Kidney (tissue), 14 donors: ENCODE data around the gene CIAO3. TPM values are rescaled to one million over a fixed set of nuclear protein-coding genes. Genes with fewer than 3 reads are reported as not detected.

ENCODE experiments used
- DNase-seq, 5 donors: peaks; one replicate each; pipeline ENCODE4 v3.0.0-alpha.2; 2013 to 2020
- FAIRE-seq: peaks from 2 replicates; lab custom pipeline; 2012; peaks lifted over from hg19 to GRCh38; lab: Jason Lieb, UNC
- H3K27ac ChIP-seq, 2 donors: one replicate each; pipeline ENCODE4 v1.7.0; 2013; ENCODE audit warnings: low read depth in 2 of 2, low read length in 2 of 2, inconsistent platforms in 1 of 2
- H3K27me3 ChIP-seq: one replicate; pipeline ENCODE4 v1.7.1; 2013; ENCODE audit warnings: low read length, inconsistent platforms; ENCODE audit not compliant: control insufficient read depth, insufficient read depth
- H3K36me3 ChIP-seq, 3 donors: one replicate each; pipeline versions ENCODE4 v1.7.0 to v1.7.1; 2013; ENCODE audit warnings: low read length in 3 of 3, control low read depth in 1 of 3, inconsistent platforms in 1 of 3; ENCODE audit not compliant: insufficient read depth in 3 of 3, control insufficient read depth in 2 of 3
- H3K4me1 ChIP-seq, 3 donors: one replicate each; pipeline versions ENCODE4 v1.7.0 to v1.7.1; 2013; ENCODE audit warnings: low read length in 3 of 3, inconsistent platforms in 1 of 3, low read depth in 1 of 3; ENCODE audit not compliant: control insufficient read depth in 2 of 3, insufficient read depth in 2 of 3
- H3K4me3 ChIP-seq, 3 donors: one replicate each; pipeline versions ENCODE4 v1.7.0 to v1.8.1; 2013; ENCODE audit warnings: low read length in 3 of 3, control low read depth in 1 of 3, inconsistent platforms in 1 of 3
- H3K9ac ChIP-seq, 3 donors: one replicate each; pipeline versions ENCODE4 v1.7.0 to v1.7.1; 2013; ENCODE audit warnings: low read length in 3 of 3, control low read depth in 1 of 3, inconsistent platforms in 1 of 3
- H3K9me3 ChIP-seq, 3 donors: one replicate each; pipeline versions ENCODE4 v1.7.0 to v1.7.1; 2013; ENCODE audit warnings: low read length in 3 of 3, control low read depth in 1 of 3, inconsistent platforms in 1 of 3; ENCODE audit not compliant: control insufficient read depth in 2 of 3, insufficient read depth in 1 of 3
- CTCF ChIP-seq: IDR thresholded peaks from 3 replicates; pipeline ENCODE4 v1.5.1; 2012; ENCODE audit warnings: mild to moderate bottlenecking, moderate library complexity, borderline replicate concordance; ENCODE audit not compliant: insufficient read depth; ENCODE audit errors: extremely low read depth
- intact Hi-C: fragments of 100-400 bp; cut with DNase I; formaldehyde crosslinking; loops from one replicate; pipeline ENCODE4 v1.11.1; 2022
- polyA plus RNA-seq: library from polyadenylated mRNA; stranded (reverse); fragments of 350-450 nt; fragmentation: Illumina TruSeq; extraction: RNeasy Lipid Tissue Mini Kit (QIAGEN cat#74804); gene quantifications from one replicate; pipeline ENCODE4 v1.2.3, GENCODE V29; 2014; ENCODE audit warnings: low read depth, low replicate concordance; ENCODE audit not compliant: insufficient read depth
- total RNA-seq: library from RNA; stranded (reverse); fragmentation: NEBNext Ultra II Directional; extraction: Animal tissue kit (Norgen Biotek cat#: 25700); gene quantifications from one replicate; pipeline ENCODE4 v1.2.1, GENCODE V29; 2021
- donor health status: control.
- donor health status: control.
- donor health status: control.
- donor health status: control.
- donor health status: control.
- donor health status: DM: yes; HTN: yes; CAD: no.
- donor health status: Normal renal cell carcinoma (clear cell type).

CIAO3 gene
- total and polyA plus RNA-seq, 2 donors from 2014 or later = 36.8 to 37.7 TPM

DNA sequence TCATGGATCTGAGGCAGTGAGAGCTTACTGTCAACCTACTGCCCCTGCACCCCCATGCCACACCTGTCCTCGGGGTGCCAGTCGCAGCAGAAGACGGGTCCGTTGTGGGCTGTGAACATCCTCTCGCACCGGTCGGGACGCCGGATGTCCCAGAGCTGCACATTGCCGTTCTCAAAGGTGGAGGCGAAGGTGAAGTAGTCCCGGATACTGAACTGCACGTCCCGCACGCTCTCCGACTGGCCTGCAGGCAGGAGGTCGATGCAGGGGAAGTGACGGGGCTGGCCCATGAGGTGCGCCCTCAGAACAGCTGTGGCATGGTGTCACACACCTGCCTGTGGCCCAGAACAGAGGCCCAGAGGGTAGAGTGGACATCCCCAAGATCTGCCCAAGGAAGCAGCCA lies 53.3 kb downstream of the CIAO3 start:
- Histone ChIP-seq H3K27me3 (no peaks in the 10 kb centered on the region), H3K4me3 (no peak overlapping the region), H3K4me1 (peaks cover 0 to 31% (median 5%) of the 10 kb centered on the region in 3 donors), H3K9ac (no peak overlapping the region), H3K27ac (no peak overlapping the region), H3K36me3 (peaks cover 0 to 10% (median 3%) of the 10 kb centered on the region in 3 donors), H3K9me3 (no peaks in the 10 kb centered on the region)
- no peak for FAIRE-seq
- no peak for TF ChIP-seq CTCF
- no peak for DNase-seq
- intact Hi-C loops = no loop called here

- no peaks in the 10 kb centered on the region for H3K9me3 ChIP-seq
- H3K4me3 ChIP-seq = no peak overlapping the region
- H3K36me3 ChIP-seq = peaks cover 5 to 18% (median 8%) of the 10 kb centered on the region in 3 donors
- peaks cover 0 to 39% (median 5%) of the 10 kb centered on the region in 3 donors for H3K4me1 ChIP-seq
- H3K27ac ChIP-seq = no peak overlapping the region
- FAIRE-seq (no peak), DNase-seq (no peak)
- H3K27me3 ChIP-seq = no peaks in the 10 kb centered on the region
- no peak overlapping the region for H3K9ac ChIP-seq
- intact Hi-C loops = no loop called here
- TF ChIP-seq CTCF = no peak
These were observed 54.1 kb downstream of the CIAO3 start for GRCh38 chr16:686459-687260.

DNA sequence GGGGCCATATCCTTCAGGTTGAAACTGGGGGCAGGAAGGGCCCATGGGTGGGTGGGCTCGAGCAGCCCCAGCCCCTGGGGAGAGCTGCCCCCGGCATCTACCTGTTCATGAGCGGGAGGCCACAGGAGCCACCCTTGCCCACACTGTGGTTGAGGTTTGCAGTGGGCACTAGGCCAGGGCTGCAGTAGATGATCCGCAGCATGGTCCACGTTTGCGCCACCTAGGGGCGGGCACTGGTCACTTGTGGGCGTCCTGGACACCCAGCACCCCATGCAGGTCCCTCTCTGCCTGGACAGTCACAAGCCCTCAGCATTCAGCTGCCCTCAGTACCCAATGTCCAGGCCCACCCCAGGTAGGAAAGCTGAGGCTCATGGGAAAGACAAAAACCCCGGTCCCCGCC lies 54.8 kb downstream of the CIAO3 start:
- DNase-seq (no peak), FAIRE-seq (no peak)
- no peak overlapping the region for H3K4me3 ChIP-seq
- no peaks in the 10 kb centered on the region for H3K27me3 ChIP-seq
- H3K9ac ChIP-seq = no peak overlapping the region
- H3K4me1 ChIP-seq = peaks cover 0 to 46% (median 12%) of the 10 kb centered on the region in 3 donors
- no peaks in the 10 kb centered on the region for H3K9me3 ChIP-seq
- peaks cover 5 to 22% (median 8%) of the 10 kb centered on the region in 3 donors for H3K36me3 ChIP-seq
- TF ChIP-seq CTCF = no peak
- intact Hi-C loops = no loop called here
- H3K27ac ChIP-seq = no peak overlapping the region
